LNCaP clone FGC (cell line): ENCODE measurements around the gene PNKP.

ENCODE experiments used
- DNase-seq: peaks from one replicate; pipeline ENCODE4 v3.0.0-alpha.2; 2011; ENCODE audit warnings: low read depth
- H3K4me3 ChIP-seq: 2 replicates; pipeline ENCODE4 v1.5.1; 2011; ENCODE audit warnings: mild to moderate bottlenecking, low read depth, low read length, control low read depth
- CTCF ChIP-seq: IDR thresholded peaks from 2 replicates; pipeline ENCODE4 v1.5.1; 2012; ENCODE audit warnings: mild to moderate bottlenecking; ENCODE audit not compliant: control insufficient read depth, insufficient read depth; ENCODE audit errors: extremely low read depth

Gene PNKP

GRCh38 chr19:49817964-49818648, 49.3 kb downstream of the PNKP start, which contains the start of gene MED25:
Gene MED25, plus strand, starts transcription at chr19:49818289. Its CDS starts 53 bp downstream, at chr19:49818342.
- DNase-seq, result peak; percentile 56
- H3K4me3 ChIP-seq, result peak within 1 kb of the TSS; percentile 94
- no peak for TF ChIP-seq CTCF

- no peak for TF ChIP-seq CTCF
- H3K4me3 ChIP-seq, result peak overlapping the region; percentile 94
- DNase-seq, result no peak
These were observed 50.8 kb downstream of the PNKP start for GRCh38 chr19:49816590-49816989.

- H3K4me3 ChIP-seq, result peak overlapping the region; percentile 86
- no peak for TF ChIP-seq CTCF
- DNase-seq, result no peak
These were observed 53.4 kb downstream of the PNKP start for GRCh38 chr19:49814010-49814409.

GRCh38 chr19:49812997-49813861, 54.1 kb downstream of the PNKP start, which contains the start of gene FUZ:
Gene FUZ, minus strand, starts transcription at chr19:49813292. Its CDS starts 186 bp downstream, at chr19:49813106.
- peak; percentile 92 for DNase-seq
- peak within 1 kb of the TSS; percentile 86 for H3K4me3 ChIP-seq
- TF ChIP-seq CTCF, result no peak

GRCh38 chr19:49812452-49812996, 54.9 kb downstream of the PNKP start:
- no peak for DNase-seq
- TF ChIP-seq CTCF, result no peak

GRCh38 chr19:49811328-49811727, 56.0 kb downstream of the PNKP start:
- no peak for TF ChIP-seq CTCF
- no peak for DNase-seq
- no peak overlapping the region for H3K4me3 ChIP-seq

More at GRCh38 chr19:49812452-49812996, 54.9 kb downstream of the PNKP start:
- H3K4me3 ChIP-seq, result peak overlapping the region; percentile 86
